Common myeloid progenitor, CD34-positive (primary cell): ENCODE data around the gene MIPOL1.

Experiments used
- CTCF ChIA-PET: fragments of 350-600 bp; sonication (Branson Sonifier 250); formaldehyde crosslinking; loops from one replicate; lab custom pipeline; 2021; ENCODE audit warnings: antibody characterized with exemption; lab: Charles Lee
- POLR2A ChIA-PET: fragments of 350-600 bp; sonication (Branson Sonifier 250); formaldehyde crosslinking; loops from one replicate; lab custom pipeline; 2021; ENCODE audit warnings: antibody characterized with exemption; lab: Charles Lee
- DNase-seq, 3 donors: peaks; one replicate each; pipeline versions ENCODE4 v3.0.0 to v3.0.0-alpha.2; 2013
- H3K27ac ChIP-seq, 2 experiments: 1 replicate in 1 of 2; 2 replicates in 1 of 2; pipeline ENCODE4 v1.7.0; 2013; ENCODE audit warnings: inconsistent platforms in 2 of 2, low read length in 2 of 2, mild to moderate bottlenecking in 2 of 2, low read depth in 1 of 2, moderate library complexity in 1 of 2; ENCODE audit not compliant: severe bottlenecking in 2 of 2, insufficient read depth in 1 of 2, poor library complexity in 1 of 2
- H3K27me3 ChIP-seq, 5 experiments: replicated peaks in 2 of 5; 1 replicate in 3 of 5; 2 replicates in 2 of 5; pipeline versions ENCODE4 v1.6.1 to v1.7.0; 2013; ENCODE audit warnings: low read length in 4 of 5, mild to moderate bottlenecking in 2 of 5, moderate library complexity in 2 of 5, inconsistent platforms in 1 of 5; ENCODE audit not compliant: insufficient read depth in 5 of 5, control insufficient read depth in 4 of 5
- H3K36me3 ChIP-seq, 4 experiments: 1 replicate in 2 of 4; 2 replicates in 2 of 4; pipeline versions ENCODE4 v1.6.1 to v1.7.0; 2013; ENCODE audit warnings: low read length in 3 of 4, control low read depth in 1 of 4, mild to moderate bottlenecking in 1 of 4; ENCODE audit not compliant: control insufficient read depth in 4 of 4, insufficient read depth in 4 of 4
- H3K4me1 ChIP-seq, 4 experiments: 1 replicate in 3 of 4; 2 replicates in 1 of 4; pipeline versions ENCODE4 v1.6.1 to v1.7.1; 2013; ENCODE audit warnings: low read length in 3 of 4, mild to moderate bottlenecking in 3 of 4, control low read depth in 1 of 4, inconsistent platforms in 1 of 4, moderate library complexity in 1 of 4; ENCODE audit not compliant: control insufficient read depth in 4 of 4, insufficient read depth in 4 of 4; ENCODE audit errors: control extremely low read depth in 1 of 4
- H3K4me3 ChIP-seq, 7 experiments: 1 replicate in 4 of 7; 2 replicates in 3 of 7; pipeline versions ENCODE4 v1.5.1 to v1.7.0; 2013; ENCODE audit warnings: mild to moderate bottlenecking in 7 of 7, low read length in 6 of 7, moderate library complexity in 6 of 7, inconsistent platforms in 2 of 7, low read depth in 2 of 7, control low read depth in 1 of 7; ENCODE audit not compliant: insufficient read depth in 4 of 7, control insufficient read depth in 1 of 7; ENCODE audit errors: extremely low read depth in 1 of 7
- H3K9me3 ChIP-seq, 5 experiments: 1 replicate in 4 of 5; 2 replicates in 1 of 5; pipeline versions ENCODE4 v1.6.1 to v1.7.1; 2013; ENCODE audit warnings: low read length in 4 of 5, mild to moderate bottlenecking in 2 of 5, inconsistent platforms in 1 of 5, low read depth in 1 of 5, moderate library complexity in 1 of 5; ENCODE audit not compliant: control insufficient read depth in 4 of 5, insufficient read depth in 2 of 5; ENCODE audit errors: control extremely low read depth in 1 of 5
- WGBS: methylation state at CpG from one replicate; pipeline ENCODE4 v1.1.5; 2013; ENCODE audit not compliant: insufficient coverage; 5-methylcytosine and 5-hydroxymethylcytosine counted together

MIPOL1 gene

GRCh38 chr14:37328673-37329072 lies 130.9 kb downstream of the MIPOL1 start:
- POLR2A ChIA-PET: no interaction called here
- H3K4me1 ChIP-seq: no peaks in the 10 kb centered on the region
- no peak for DNase-seq
- H3K36me3 ChIP-seq: no peaks in the 10 kb centered on the region
- no peaks in the 10 kb centered on the region for H3K9me3 ChIP-seq
- no peaks in the 10 kb centered on the region for H3K27me3 ChIP-seq
- H3K4me3 ChIP-seq: no peak overlapping the region
- H3K27ac ChIP-seq: no peak overlapping the region
- CTCF ChIA-PET: no interaction called here
- WGBS: no CpG with 5 or more reads among the region's 1 CpG

DNA sequence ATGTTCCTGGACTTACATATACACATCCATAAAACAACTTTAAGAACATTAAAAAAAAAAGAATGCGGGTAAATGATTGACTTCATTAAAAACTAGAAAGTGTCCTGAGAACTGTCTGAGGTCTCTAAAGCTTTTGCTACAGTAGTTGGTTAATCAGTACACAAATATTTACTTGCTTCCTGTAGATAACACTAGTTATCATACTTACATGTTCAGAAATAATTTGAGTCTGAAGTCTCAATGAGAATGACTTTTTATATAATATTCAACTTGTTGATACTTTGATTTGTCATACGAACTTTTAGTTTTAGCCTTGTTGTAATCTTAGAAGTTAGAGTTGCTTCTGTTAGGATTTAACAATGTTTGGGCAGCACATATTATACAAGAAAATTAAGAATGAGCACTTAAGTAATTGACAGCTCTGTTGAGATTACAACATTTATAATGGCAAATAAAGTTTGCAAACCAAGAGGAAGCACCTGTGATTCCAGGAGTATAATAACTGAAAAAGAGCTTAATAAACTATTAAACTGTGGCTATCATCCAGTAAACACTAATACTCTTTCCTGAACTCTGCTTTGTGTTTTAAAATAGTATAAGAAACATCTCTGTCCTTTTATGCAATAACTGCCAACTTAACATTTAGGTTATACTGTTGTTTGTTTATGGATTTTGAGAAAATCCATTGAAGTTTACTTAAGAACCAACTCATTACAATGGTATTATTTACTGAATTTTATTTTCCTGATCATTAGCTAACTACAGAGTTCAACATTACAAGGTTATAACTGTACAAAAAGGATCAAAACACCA lies 131.7 kb downstream of the MIPOL1 start:
- Histone ChIP-seq H3K9me3 (no peaks in the 10 kb centered on the region), H3K36me3 (no peaks in the 10 kb centered on the region), H3K27me3 (no peaks in the 10 kb centered on the region), H3K27ac (no peak overlapping the region), H3K4me3 (no peak overlapping the region), H3K4me1 (no peaks in the 10 kb centered on the region)
- ChIA-PET CTCF (no interaction called here), POLR2A (no interaction called here)
- DNase-seq: no peak
- WGBS: no CpG with 5 or more reads among the region's 2 CpGs

DNA sequence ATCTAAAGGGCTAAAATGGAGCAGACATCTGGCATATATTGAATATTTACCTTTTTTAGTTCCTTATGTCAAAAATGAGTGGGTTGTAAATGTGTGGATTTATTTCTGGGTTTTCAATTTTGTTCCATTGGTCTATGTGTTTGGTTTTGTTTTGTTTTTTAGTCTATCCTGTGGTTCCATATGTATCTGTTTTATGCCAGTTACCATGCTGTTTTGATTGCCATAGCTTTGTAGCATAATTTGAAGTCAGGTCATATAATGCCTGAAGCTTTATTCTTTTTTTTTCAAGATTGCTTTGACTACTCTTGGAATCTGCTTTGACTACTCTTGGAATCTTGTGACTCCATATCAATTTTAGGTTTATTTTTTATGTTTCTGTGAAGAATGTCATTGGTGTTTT lies 133.2 kb downstream of the MIPOL1 start:
- Histone ChIP-seq H3K36me3 (no peaks in the 10 kb centered on the region), H3K27ac (no peak overlapping the region), H3K27me3 (no peaks in the 10 kb centered on the region), H3K4me1 (no peaks in the 10 kb centered on the region), H3K4me3 (no peak overlapping the region), H3K9me3 (no peaks in the 10 kb centered on the region)
- no peak for DNase-seq
- ChIA-PET CTCF (no interaction called here), POLR2A (no interaction called here)

GRCh38 chr14:37340353-37340752 lies 142.6 kb downstream of the MIPOL1 start:
- POLR2A ChIA-PET: no interaction called here

DNA sequence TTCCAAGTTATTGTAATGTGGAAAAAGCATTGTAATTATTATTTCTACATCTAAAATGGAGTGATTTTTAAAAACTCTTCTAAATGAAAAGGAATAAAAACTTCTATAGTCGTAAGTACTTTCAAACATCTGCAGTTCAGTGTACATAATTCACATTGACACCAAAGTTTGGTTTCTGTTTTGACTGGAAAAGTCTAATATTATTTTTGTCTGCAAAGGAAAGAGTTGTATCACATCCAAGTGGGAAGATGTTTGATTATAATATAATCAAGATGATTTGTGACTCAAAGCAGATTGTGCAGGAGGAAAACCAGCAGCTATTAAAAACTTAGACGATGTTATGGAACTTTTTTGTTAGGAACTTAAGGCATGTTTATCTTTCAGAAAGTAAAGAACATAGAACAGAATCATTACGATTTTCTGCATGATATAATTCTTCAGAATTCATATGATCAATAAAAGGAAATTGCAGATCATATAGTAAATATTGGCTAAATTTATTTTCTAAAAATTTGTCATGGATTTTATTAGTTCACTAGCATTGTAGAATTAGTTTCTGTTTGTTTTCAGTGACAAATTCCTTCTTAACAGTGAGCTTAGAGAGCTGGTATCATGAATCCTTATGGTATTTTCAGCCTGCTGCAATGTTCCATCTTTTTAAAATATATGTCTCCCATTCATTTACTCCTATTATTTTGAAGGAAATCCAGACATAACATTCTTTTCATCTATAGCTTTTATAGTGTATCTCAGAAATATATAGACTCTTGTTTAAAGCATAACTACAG lies 145.8 kb downstream of the MIPOL1 start:
- ChIA-PET CTCF (no interaction called here), POLR2A (no interaction called here)
- H3K36me3 ChIP-seq: no peaks in the 10 kb centered on the region
- no peak for DNase-seq
- no peak overlapping the region for H3K27ac ChIP-seq
- no peaks in the 10 kb centered on the region for H3K27me3 ChIP-seq
- no peaks in the 10 kb centered on the region for H3K4me1 ChIP-seq
- H3K9me3 ChIP-seq: no peaks in the 10 kb centered on the region
- no CpG with 5 or more reads among the region's 3 CpGs for WGBS
- H3K4me3 ChIP-seq: no peak overlapping the region

More at GRCh38 chr14:37340353-37340752, 142.6 kb downstream of the MIPOL1 start:
- Histone ChIP-seq H3K9me3 (no peaks in the 10 kb centered on the region), H3K27ac (no peak overlapping the region), H3K27me3 (no peaks in the 10 kb centered on the region), H3K36me3 (no peaks in the 10 kb centered on the region), H3K4me1 (no peaks in the 10 kb centered on the region), H3K4me3 (no peak overlapping the region)
- 96% methylated on average over 4 of the region's 4 CpGs for WGBS
- DNase-seq: no peak
- CTCF ChIA-PET: no interaction called here

DNA sequence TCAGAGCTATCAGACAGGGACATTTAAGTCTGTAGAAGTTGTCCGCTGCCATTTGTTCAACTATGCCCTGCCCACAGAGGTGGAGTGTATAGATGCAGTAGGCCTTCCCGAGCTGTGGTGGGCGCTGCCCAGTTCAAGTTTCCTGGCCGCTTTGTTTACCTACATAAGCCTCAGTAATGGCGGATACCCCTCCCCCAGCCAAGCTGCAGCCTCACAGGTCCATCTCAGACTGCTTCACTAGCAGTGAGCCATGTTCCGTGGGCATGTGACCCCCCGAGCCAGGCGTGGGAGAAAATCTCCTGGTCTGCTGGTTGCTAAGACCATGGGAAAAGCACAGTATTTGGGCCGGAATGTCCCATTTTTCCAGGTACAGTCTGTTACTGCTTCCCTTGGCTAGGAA lies 165.9 kb downstream of the MIPOL1 start:
- no peak for DNase-seq
- Histone ChIP-seq H3K4me3 (no peak overlapping the region), H3K4me1 (no peaks in the 10 kb centered on the region), H3K27me3 (no peaks in the 10 kb centered on the region), H3K9me3 (peaks cover 0 to 19% (median 2%) of the 10 kb centered on the region in 5 experiments), H3K27ac (no peak overlapping the region), H3K36me3 (no peaks in the 10 kb centered on the region)
- ChIA-PET POLR2A (no interaction called here), CTCF (no interaction called here)
- WGBS: over 99% methylated on average over 9 of the region's 9 CpGs

DNA sequence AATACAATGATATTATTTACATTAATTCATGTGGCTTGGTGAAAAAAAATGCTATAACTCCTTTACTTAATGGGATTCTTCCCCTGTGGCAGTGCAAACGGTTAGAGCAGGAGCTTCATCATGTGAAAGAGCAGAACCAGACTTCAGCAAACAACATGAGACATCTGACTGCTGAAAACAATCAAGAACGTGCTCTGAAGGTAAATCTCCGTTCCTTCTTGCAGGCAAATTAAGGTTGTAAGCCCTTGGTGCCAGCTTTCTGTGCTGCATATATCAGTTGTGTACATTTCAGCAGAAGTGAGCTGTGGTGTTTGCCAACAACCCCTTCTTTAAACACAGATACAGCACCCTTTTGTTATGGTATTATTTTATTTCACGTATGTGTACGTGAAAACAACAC lies 171.7 kb downstream of the MIPOL1 start:
- CTCF ChIA-PET: no interaction called here

More for the DNA sequence above, 171.7 kb downstream of the MIPOL1 start:
- no peaks in the 10 kb centered on the region for H3K36me3 ChIP-seq
- H3K27me3 ChIP-seq: no peaks in the 10 kb centered on the region
- H3K4me3 ChIP-seq: no peak overlapping the region
- POLR2A ChIA-PET: no interaction called here
- DNase-seq: no peak
- no peaks in the 10 kb centered on the region for H3K4me1 ChIP-seq
- H3K9me3 ChIP-seq: peaks cover 0 to 8% (median 0%) of the 10 kb centered on the region in 5 experiments
- WGBS: 96% methylated on average over 3 of the region's 5 CpGs
- H3K27ac ChIP-seq: no peak overlapping the region
